Activated B cell treated with CpG ODN at 0.5 μM for 24 hours (primary cell): ENCODE results near the gene STX16. TPM values are rescaled to one million over a fixed set of nuclear protein-coding genes. Genes with fewer than 3 reads are reported as not detected.

ENCODE experiments used
- ATAC-seq: fragments of 200-7000 bp; cut with Tn5 transposase; one replicate; pipeline ENCODE4 v1.10.0; 2021; ENCODE audit warnings: low read depth, mild to moderate bottlenecking, moderate library complexity
- CTCF ChIA-PET: fragments of 350-600 bp; sonication (Branson Sonifier 250); formaldehyde crosslinking; loops from one replicate; lab custom pipeline; 2021; ENCODE audit warnings: antibody characterized with exemption; lab: Charles Lee
- POLR2A ChIA-PET: fragments of 350-600 bp; sonication (Branson Sonifier 250); formaldehyde crosslinking; loops from one replicate; lab custom pipeline; 2021; ENCODE audit warnings: antibody characterized with exemption; lab: Charles Lee
- DNase-seq: peaks from one replicate; pipeline ENCODE4 v3.0.0; 2022
- H3K27ac Mint-ChIP-seq: one replicate; pipeline ENCODE4 v1.8.0; 2020; ENCODE audit warnings: mixed read lengths
- H3K27me3 Mint-ChIP-seq: one replicate; pipeline ENCODE4 v1.8.0; 2021; ENCODE audit warnings: mixed read lengths
- H3K36me3 Mint-ChIP-seq: one replicate; pipeline ENCODE4 v1.8.0; 2021; ENCODE audit warnings: low read depth, mixed read lengths
- H3K4me1 Mint-ChIP-seq: one replicate; pipeline ENCODE4 v1.8.0; 2021; ENCODE audit warnings: mixed read lengths
- H3K4me3 Mint-ChIP-seq: one replicate; pipeline ENCODE4 v1.8.0; 2020; ENCODE audit warnings: mild to moderate bottlenecking, mixed read lengths
- H3K9me3 Mint-ChIP-seq: one replicate; pipeline ENCODE4 v1.8.0; 2020; ENCODE audit warnings: mixed read lengths
- CTCF ChIP-seq: fragments of 200-600 bp; IDR thresholded peaks from one replicate; pipeline ENCODE4 v1.8.0; 2022; ENCODE audit warnings: antibody characterized with exemption, mild to moderate bottlenecking
- intact Hi-C: fragments of 100-400 bp; cut with micrococcal nuclease; formaldehyde crosslinking; loops from one replicate; pipeline ENCODE4 v1.15.1; 2024
- total RNA-seq: library from RNA; stranded (reverse); gene quantifications from 2 replicates; pipeline ENCODE4 v1.2.3, GENCODE V29; 2022

STX16 gene
- total RNA-seq, 1 donor from 2014 or later: 77.4 TPM

GRCh38 chr20:58605292-58606065 is 45.6 kb upstream of the STX16 start:
- ChIA-PET CTCF (no interaction called here), POLR2A (no interaction called here)
- DNase-seq: no peak
- no peaks in the 10 kb centered on the region for H3K36me3 Mint-ChIP-seq
- no peak for TF ChIP-seq CTCF
- H3K4me1 Mint-ChIP-seq: no peaks in the 10 kb centered on the region
- H3K4me3 Mint-ChIP-seq: no peak overlapping the region
- intact Hi-C loops: no loop called here
- peaks cover 7% of the 10 kb centered on the region for H3K27me3 Mint-ChIP-seq
- H3K27ac Mint-ChIP-seq: no peak overlapping the region
- ATAC-seq: no peak
- no peaks in the 10 kb centered on the region for H3K9me3 Mint-ChIP-seq

GRCh38 chr20:58606184-58606583 is 44.9 kb upstream of the STX16 start:
- no peak for ATAC-seq
- Mint-ChIP-seq H3K4me3 (no peak overlapping the region), H3K27ac (no peak overlapping the region), H3K36me3 (no peaks in the 10 kb centered on the region), H3K9me3 (no peaks in the 10 kb centered on the region), H3K27me3 (peaks cover 7% of the 10 kb centered on the region), H3K4me1 (no peaks in the 10 kb centered on the region)
- TF ChIP-seq CTCF: no peak
- no peak for DNase-seq
- CTCF ChIA-PET: no interaction called here
- POLR2A ChIA-PET: no interaction called here
- intact Hi-C loops: no loop called here

GRCh38 chr20:58608096-58608840 is 42.8 kb upstream of the STX16 start:
- no peak for ATAC-seq
- intact Hi-C loops: no loop called here
- Mint-ChIP-seq H3K9me3 (no peaks in the 10 kb centered on the region), H3K4me1 (no peaks in the 10 kb centered on the region), H3K27me3 (peaks cover 7% of the 10 kb centered on the region), H3K4me3 (no peak overlapping the region), H3K27ac (no peak overlapping the region), H3K36me3 (no peaks in the 10 kb centered on the region)
- ChIA-PET POLR2A (no interaction called here), CTCF (no interaction called here)
- DNase-seq: no peak
- TF ChIP-seq CTCF: no peak

DNA sequence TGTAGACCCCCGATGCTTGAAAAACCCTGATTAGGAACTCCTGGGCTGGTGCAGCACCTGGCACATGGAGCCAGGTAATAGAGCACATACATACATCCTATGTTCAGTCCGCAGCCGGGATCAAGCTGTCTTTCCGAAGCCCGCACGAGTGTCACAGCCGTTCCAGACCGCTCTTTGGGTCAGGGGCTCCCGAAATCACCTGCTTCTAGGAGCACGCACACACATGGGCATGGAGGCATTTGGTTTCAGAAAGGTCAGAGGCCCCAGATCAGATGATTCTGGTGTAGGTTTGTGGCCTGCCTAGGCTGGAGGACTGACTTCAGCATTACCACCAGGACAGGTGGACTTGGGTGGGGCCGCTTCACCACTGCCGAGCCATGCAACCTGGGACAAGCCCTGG is 42.1 kb upstream of the STX16 start:
- Mint-ChIP-seq H3K4me3 (no peak overlapping the region), H3K36me3 (no peaks in the 10 kb centered on the region), H3K9me3 (no peaks in the 10 kb centered on the region), H3K4me1 (no peaks in the 10 kb centered on the region), H3K27me3 (peaks cover 9% of the 10 kb centered on the region), H3K27ac (no peak overlapping the region)
- no peak for ATAC-seq
- ChIA-PET POLR2A (no interaction called here), CTCF (no interaction called here)
- no peak for DNase-seq
- no peak for TF ChIP-seq CTCF
- intact Hi-C loops: no loop called here

- no peaks in the 10 kb centered on the region for H3K36me3 Mint-ChIP-seq
- no peak for DNase-seq
- ChIA-PET CTCF (no interaction called here), POLR2A (no interaction called here)
- no peaks in the 10 kb centered on the region for H3K9me3 Mint-ChIP-seq
- no peak overlapping the region for H3K4me3 Mint-ChIP-seq
- intact Hi-C loops: no loop called here
- no peaks in the 10 kb centered on the region for H3K4me1 Mint-ChIP-seq
- H3K27ac Mint-ChIP-seq: no peak overlapping the region
- no peak for ATAC-seq
- H3K27me3 Mint-ChIP-seq: peaks cover 10% of the 10 kb centered on the region
- TF ChIP-seq CTCF: no peak
These were observed 40.8 kb upstream of the STX16 start for GRCh38 chr20:58610071-58610800.
